Esophagus mucosa (tissue), 1 donor: Measurements from ENCODE around the gene HJV. TPM values are rescaled to one million over a fixed set of nuclear protein-coding genes. Genes with fewer than 3 reads are reported as not detected.

Experiments used
- ATAC-seq: fragments of 200-7000 bp; cut with Tn5 transposase; one replicate; pipeline ENCODE4 v1.9.1; 2020
- total RNA-seq: library from RNA; stranded (reverse); gene quantifications from one replicate; pipeline ENCODE4 v1.2.4, GENCODE V29; 2023
- donor health status: DM: yes; HTN: yes; CAD: no.

Gene HJV
- total RNA-seq, 1 donor from 2014 or later = not detected

DNA sequence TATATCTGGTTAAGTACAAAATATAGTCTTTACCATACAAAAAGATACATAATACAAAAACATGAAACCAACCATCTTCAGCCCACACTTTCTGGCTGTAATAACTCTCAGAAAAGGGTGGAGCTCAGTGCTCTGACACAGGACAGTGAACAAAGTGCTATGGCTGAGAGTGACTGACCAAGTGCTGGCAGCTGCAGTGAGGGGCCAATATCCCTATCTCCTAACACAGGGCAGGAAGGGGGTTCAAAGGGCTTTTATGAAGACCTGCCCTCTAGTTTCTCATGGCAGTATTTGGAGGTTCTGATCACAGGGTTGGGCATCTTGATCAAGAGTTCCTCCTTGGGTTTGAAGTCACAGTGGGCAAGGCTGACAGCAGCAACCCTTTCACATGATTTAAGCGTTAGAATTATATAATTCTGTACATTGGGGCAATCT, 29.0 kb downstream of the HJV start:
- ATAC-seq = no peak

GRCh38 chr1:145991735-145992412, 29.7 kb downstream of the HJV start:
- ATAC-seq = no peak

DNA sequence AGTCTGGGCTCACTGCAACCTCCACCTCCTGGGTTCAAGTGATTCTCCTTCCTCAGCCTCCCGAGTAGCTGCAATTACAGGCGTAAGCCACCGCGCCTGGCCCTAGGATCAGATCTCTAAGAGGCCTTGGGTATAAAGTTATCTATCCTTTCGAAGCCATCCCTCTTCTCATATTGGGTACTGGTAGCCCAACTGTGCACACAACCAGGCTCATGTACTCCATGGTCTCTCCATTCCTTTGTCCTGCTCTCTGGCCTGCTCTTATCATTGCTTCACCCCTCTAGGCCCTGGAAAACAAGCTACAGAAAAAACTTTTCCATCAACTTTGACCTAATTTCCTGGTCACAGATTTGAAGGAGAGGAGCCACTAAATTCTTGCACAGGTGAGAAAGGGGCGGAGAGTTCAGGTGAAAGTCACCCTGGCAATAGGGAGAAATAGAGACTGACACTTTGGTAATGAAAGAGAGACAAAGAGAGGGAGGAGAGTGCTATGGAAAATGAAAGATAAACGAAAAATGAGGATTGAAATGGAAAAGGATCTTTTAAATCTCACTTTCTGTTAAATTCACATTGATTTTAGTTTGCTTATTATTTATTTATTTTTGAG, 31.2 kb downstream of the HJV start:
- ATAC-seq = peak; percentile 11

GRCh38 chr1:145988773-145989172, 32.8 kb downstream of the HJV start:
- ATAC-seq = no peak

- no peak for ATAC-seq
Measured at GRCh38 chr1:145987926-145988325, 33.6 kb downstream of the HJV start.

- ATAC-seq = no peak
Measured at GRCh38 chr1:145986551-145986950, 35.0 kb downstream of the HJV start.

- ATAC-seq = peak; percentile 53
Measured at GRCh38 chr1:145985502-145986439, 35.8 kb downstream of the HJV start.

DNA sequence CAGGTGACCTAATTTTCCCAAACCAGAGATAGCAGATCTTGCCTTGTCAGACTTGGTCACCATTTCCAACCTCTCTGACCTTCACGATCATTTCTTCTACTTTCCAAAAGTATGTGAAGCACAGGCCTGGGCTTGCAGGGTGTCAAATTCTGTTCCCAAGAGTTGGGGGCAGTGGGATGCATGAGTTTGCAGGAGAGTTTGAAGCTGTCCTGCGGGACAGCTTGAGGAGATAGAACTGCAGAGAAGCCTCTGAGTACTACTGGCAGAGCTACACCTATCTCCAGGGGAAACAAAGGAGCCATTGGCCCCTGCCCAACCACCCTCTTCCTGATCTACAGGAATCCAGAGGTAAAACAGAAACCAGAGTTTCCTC, 36.4 kb downstream of the HJV start:
- no peak for ATAC-seq

DNA sequence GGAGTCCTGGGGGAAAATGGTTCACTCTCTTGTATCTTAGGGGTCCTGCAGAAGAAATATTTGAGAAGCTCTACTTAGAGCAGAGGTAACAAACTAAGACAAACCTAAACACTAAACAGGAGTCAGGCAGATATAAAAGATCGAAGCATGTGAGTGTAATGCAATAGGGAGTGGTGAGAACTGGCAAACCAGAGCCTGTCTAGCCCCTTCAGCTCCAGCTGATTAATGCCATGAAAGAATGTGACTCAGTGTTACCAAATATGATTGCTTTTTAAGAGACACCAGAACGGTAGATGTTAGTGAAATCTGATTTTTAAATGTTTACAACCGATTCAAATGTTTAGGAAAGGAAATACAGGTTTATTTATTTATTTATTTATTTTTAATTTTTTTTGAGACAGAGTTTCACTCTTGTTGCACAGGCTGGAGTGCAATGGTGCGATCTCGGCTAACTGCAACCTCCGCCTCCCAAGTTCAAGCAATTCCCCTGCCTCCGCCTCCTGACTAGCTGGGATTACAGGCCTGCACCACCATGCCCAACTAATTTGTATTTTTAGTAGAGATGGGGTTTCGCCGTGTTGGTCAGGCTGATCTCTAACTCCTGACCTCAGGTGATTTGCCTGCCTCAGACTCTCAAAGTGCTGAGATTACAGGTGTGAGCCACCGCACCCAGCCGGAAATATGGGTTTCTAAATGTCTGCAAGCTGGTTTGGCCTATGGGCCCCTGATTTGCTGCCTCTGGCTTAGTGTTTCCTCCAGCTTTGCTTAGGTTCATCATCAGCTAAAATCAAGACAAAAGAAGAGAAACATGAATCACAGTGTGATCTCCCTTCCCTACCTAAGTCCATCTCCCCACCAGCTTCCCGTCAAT, 37.3 kb downstream of the HJV start:
- peak; percentile 44 for ATAC-seq

DNA sequence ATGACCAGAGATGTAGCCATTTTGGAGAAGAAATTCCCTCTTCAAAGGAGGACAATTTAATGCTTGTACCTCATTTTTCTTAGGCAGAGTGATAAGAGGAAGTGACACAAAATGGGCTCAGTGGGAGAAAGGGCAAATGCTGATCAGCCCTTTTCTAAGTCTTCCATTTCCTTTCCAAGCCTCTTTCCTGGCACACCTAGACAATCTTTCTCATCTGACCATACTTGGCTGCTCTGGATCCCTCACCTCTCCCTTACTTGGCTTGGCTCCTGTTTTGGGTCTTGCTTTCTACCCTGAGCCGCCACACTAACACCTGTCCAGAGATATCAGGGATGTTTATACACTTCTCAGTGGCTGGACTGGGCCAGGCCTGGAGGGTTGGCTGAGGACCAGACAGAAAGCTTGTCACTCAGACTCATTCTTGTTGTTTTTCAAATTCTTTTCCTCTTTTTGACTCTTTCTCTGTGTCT, 38.3 kb downstream of the HJV start:
- ATAC-seq = no peak

GRCh38 chr1:145982010-145982723, 39.4 kb downstream of the HJV start:
- ATAC-seq = no peak

- ATAC-seq = no peak
Measured at GRCh38 chr1:145980457-145980994, 41.0 kb downstream of the HJV start.

GRCh38 chr1:145979746-145980456, 41.6 kb downstream of the HJV start:
- ATAC-seq = peak; percentile 14

DNA sequence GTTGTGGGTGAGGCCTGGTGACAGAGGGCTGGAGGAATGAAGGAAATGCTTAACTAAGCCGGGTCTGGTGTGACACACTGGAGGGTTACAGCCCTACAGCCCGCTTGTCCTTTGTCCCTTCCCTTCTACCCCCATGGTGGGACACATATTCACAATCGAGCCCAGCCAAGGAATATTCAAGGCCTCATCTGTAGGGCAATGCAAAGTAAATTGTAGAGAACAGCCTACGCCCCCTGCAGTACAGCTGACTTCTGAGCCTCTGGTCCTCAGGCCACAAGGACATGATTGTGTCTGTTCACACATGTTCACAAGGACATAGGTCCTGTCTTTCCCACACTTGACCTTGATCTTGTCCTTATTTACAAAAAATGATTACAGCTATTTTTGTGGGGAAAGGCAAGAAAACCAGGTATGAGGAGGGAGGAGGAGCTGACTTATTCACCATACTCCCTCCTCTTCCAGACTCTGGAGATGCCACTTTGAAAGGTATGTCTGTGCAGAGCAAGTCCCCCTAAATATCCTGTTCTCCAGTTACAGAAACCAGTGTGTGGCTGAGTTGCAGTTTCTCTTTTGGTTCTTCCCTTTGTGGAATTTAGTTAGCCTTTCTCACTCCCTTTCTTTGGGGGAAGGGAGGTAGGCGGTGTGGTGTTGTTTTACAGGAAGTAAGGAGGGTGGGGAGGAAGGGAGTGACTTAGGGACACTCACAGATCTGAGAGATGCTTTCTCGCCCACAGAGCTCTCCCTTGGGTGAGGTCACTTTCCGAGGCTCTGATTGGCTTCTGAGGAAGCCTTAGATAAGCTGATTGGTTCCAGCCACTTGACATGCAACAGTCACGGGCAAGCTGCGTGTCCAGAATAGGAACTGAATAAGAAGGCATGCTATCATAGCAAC, 42.4 kb downstream of the HJV start:
- ATAC-seq = peak; percentile 93

- no peak for ATAC-seq
Measured at GRCh38 chr1:145978471-145978853, 43.1 kb downstream of the HJV start.

DNA sequence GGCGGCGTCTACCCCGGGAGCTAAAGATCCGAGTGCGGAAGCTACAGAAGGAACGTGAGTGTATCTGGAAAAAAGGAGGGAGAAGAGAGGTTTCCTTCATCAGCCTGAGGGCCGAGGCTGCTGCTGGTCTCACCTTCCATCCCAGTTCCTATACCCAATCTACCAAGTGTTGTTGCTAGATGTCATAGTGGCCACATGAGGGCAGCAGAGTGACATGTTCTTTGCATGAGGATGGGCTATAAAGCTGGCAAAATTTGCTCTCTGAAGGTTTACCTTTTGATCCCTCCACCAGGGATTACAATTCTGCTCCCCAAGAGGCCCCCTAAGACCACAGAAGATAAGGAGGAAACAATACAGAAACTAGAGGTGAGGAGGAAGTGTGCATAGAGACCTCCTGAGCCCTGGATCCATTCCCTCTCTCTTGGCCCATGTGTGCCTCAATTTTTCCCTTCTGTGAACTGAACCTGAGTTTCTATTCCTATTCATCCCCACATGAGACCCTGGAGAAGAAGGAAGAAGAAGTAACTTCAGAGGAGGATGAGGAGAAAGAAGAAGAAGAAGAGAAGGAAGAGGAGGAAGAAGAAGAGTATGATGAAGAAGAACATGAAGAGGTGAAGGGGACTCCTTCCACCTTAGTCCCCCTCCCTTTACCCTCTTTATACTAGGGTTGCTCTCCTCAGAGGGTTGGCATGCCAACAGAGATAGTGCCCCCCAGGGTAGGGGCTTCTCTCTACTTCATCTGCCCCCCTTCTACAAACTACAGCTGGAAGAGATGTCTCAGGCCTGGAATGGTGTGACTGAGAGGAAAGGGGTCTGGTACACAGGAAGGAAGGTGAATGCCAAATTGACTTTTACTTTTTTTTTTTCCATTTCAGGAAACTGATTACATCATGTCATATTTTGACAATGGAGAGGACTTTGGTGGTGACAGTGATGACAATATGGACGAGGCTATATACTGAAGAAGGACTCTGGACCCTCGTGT, 43.8 kb downstream of the HJV start:
- peak; percentile 63 for ATAC-seq

DNA sequence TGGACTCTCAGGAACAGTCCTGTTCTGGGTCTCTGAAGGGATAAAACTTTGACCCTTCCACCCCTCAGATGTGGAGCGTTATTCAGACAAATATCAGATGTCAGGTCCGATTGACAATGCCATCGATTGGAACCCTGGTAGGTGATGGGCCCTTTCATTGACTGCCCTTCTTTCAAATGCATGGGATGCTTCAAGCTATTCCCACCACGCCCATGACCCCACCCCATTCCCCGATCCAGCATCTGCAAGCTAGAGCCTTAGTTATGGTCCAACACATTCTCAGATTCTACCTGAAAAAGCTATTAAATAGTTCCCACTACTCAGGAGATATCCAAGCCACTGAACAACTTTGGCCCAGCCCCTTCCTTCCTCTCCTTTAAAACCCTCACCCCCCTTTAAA, 44.5 kb downstream of the HJV start:
- no peak for ATAC-seq

GRCh38 chr1:145975216-145975615, 46.3 kb downstream of the HJV start:
- no peak for ATAC-seq
